Breast epithelium (tissue), 4 donors: ENCODE data around the gene HIVEP2. TPM values are rescaled to one million over a fixed set of nuclear protein-coding genes. Genes with fewer than 3 reads are reported as not detected.

ENCODE experiments used
- DNase-seq, 2 donors: peaks; one replicate each; pipeline ENCODE4 v3.0.0-alpha.2; 2019; ENCODE audit warnings: low spot score in 2 of 2
- H3K27ac ChIP-seq, 2 donors: fragments of 200-600 bp; sonication (generic) in 1 of 2; one replicate each; pipeline ENCODE4 v1.5.1; 2016 to 2019; ENCODE audit warnings: mild to moderate bottlenecking in 1 of 2
- H3K27me3 ChIP-seq, 2 donors: fragments of 200-600 bp; sonication (generic) in 1 of 2; one replicate each; pipeline versions ENCODE4 v1.5.1 to v1.6.0; 2017 to 2019; ENCODE audit warnings: control low read depth in 1 of 2, mild to moderate bottlenecking in 1 of 2
- H3K36me3 ChIP-seq: fragments of 200-600 bp; one replicate; pipeline ENCODE4 v1.5.1; 2019
- H3K4me1 ChIP-seq, 2 donors: fragments of 200-600 bp; sonication (generic); one replicate each; pipeline ENCODE4 v1.5.1; 2016 to 2019; ENCODE audit warnings: control low read depth in 1 of 2
- H3K4me3 ChIP-seq, 3 donors: fragments of 200-600 bp; sonication (generic); 1 replicate in 2 of 3; 2 replicates in 1 of 3; pipeline ENCODE4 v1.5.1; 2016 to 2019; ENCODE audit warnings: mild to moderate bottlenecking in 3 of 3, moderate library complexity in 2 of 3
- H3K9me3 ChIP-seq, 2 donors: fragments of 200-600 bp; sonication (generic) in 1 of 2; one replicate each; pipeline ENCODE4 v1.5.1; 2016 to 2019; ENCODE audit warnings: control low read depth in 1 of 2
- CTCF ChIP-seq, 3 donors: fragments of 450-650 bp; IDR thresholded peaks; one replicate each; pipeline ENCODE4 v1.5.1; 2016 to 2017; ENCODE audit warnings: antibody characterized with exemption in 3 of 3, mild to moderate bottlenecking in 3 of 3, moderate library complexity in 3 of 3
- POLR2A ChIP-seq: fragments of 450-650 bp; IDR thresholded peaks from one replicate; pipeline ENCODE4 v1.6.1; 2016; ENCODE audit warnings: antibody characterized with exemption, mild to moderate bottlenecking, moderate library complexity
- POLR2AphosphoS5 ChIP-seq, 3 donors: sonication (generic); formaldehyde crosslinking; IDR thresholded peaks; one replicate each; pipeline ENCODE4 v1.6.1; 2017; ENCODE audit warnings: antibody characterized with exemption in 3 of 3
- intact Hi-C: fragments of 100-400 bp; cut with DNase I; formaldehyde crosslinking; loops from one replicate; pipeline ENCODE4 v1.15.1; 2023; ENCODE audit warnings: low total_unique reads
- total RNA-seq, 3 donors: library from RNA; depleted of rRNA; stranded (reverse); fragments of >200 nt; gene quantifications; one replicate each; pipeline ENCODE4 v1.1.0, GENCODE V29; 2016

The HIVEP2 gene
- total RNA-seq, 3 donors from 2014 or later = 20.6 to 25.0 (median 23.9) TPM

GRCh38 chr6:142706210-142706609 is 238.8 kb downstream of the HIVEP2 start:
- H3K27ac ChIP-seq = no peak overlapping the region
- no peaks in the 10 kb centered on the region for H3K27me3 ChIP-seq
- intact Hi-C loops = no loop called here
- no peaks in the 10 kb centered on the region for H3K4me1 ChIP-seq
- H3K4me3 ChIP-seq = no peak overlapping the region
- H3K36me3 ChIP-seq = no peaks in the 10 kb centered on the region
- no peak for TF ChIP-seq CTCF (IDR thresholded peaks at IDR 0.05)
- no peak for TF ChIP-seq POLR2A
- TF ChIP-seq POLR2AphosphoS5 (IDR thresholded peaks at IDR 0.05) = no peak
- no peak for DNase-seq
- no peaks in the 10 kb centered on the region for H3K9me3 ChIP-seq

GRCh38 chr6:142705054-142705453 is 239.9 kb downstream of the HIVEP2 start:
- Histone ChIP-seq H3K4me3 (no peak overlapping the region), H3K27ac (no peak overlapping the region), H3K27me3 (no peaks in the 10 kb centered on the region), H3K9me3 (no peaks in the 10 kb centered on the region), H3K36me3 (no peaks in the 10 kb centered on the region), H3K4me1 (no peaks in the 10 kb centered on the region)
- intact Hi-C loops = no loop called here
- no peak for TF ChIP-seq CTCF (IDR thresholded peaks at IDR 0.05)
- no peak for TF ChIP-seq POLR2AphosphoS5 (IDR thresholded peaks at IDR 0.05)
- TF ChIP-seq POLR2A = no peak
- DNase-seq = no peak

- intact Hi-C loops = loop anchor here (5.0 kb wide), 1 partner anchor 935 kb away; no protein-coding TSS in a partner anchor
- TF ChIP-seq POLR2AphosphoS5 (IDR thresholded peaks at IDR 0.05) (peak in 1 of 3 donors; percentile 31), POLR2A (no peak)
- no peaks in the 10 kb centered on the region for H3K4me1 ChIP-seq
- no peaks in the 10 kb centered on the region for H3K36me3 ChIP-seq
- no peak overlapping the region for H3K4me3 ChIP-seq
- DNase-seq = peak in 1 of 2 donors; percentile 25
- no peak overlapping the region for H3K27ac ChIP-seq
- H3K9me3 ChIP-seq = no peaks in the 10 kb centered on the region
- no peaks in the 10 kb centered on the region for H3K27me3 ChIP-seq
Measured at GRCh38 chr6:142702501-142703460, 242.2 kb downstream of the HIVEP2 start.

Other genes with a start within 250 kb of the HIVEP2 start
- 10 to 100 TPM; 43.0 to 53.6 (median 44.2) TPM for gene AIG1, start 115.7 kb upstream of the HIVEP2 start, total RNA-seq